T-helper 1 cell (primary cell): Measurements from ENCODE around the gene PROK1.
"Not testable (repeated sequence)": the region's sequence is repeated elsewhere in the genome, so short reads cannot be mapped to it uniquely, and the experiment has no call there.

Experiments used
- DNase-seq, 5 donors: peaks; one replicate each; pipeline ENCODE4 v3.0.0-alpha.2; 2012 to 2020
- total RNA-seq, 4 donors: gene quantifications; one replicate each; lab custom pipeline; 2026; lab: John Stamatoyannopoulos, UW

The PROK1 gene
- total RNA-seq = 0 reads per million in 4 donors

GRCh38 chr1:110450929-110451328 lies at the start of gene PROK1:
PROK1 (plus strand) TSS chr1:110451149; CDS start chr1:110451217, 68 bp downstream.
- no peak for DNase-seq

DNA sequence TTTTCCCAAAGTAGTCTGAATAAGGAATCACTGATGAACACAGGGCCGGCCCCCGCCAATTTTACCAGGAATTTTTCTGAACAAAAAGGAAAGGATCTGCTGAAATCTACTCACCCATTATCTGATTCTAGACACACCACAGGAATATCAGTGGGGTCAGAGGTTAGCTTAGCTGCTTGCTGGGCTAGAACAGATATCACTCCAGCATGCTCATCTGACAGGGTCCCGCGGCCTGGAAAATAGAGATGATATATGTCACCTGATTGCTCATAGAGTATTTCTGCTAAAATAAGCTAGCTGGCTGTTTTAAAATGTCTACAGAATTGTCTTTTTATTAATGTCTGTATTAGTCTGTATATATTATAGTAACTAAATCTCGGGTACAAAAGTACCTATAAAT lies 47.1 kb upstream of the PROK1 start:
- DNase-seq = no peak

DNA sequence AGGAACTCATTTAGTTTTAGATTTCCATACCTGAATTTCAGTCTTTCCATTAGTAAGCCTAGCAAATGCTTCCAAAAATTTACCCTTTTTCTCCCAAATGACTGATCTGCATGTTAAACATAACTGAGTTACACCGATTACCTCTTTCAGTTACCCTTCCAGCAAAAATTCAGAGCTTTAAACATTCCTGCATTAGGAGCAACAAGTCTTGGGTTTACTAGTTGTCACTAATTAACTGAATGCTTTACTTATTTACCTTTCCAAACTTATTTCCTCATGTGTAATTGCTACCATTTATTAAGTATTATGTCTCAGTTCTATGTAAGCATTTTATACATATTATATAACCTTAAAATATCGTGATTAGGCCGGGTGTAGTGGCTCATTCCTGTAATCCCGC lies 46.5 kb upstream of the PROK1 start:
- DNase-seq = no peak

GRCh38 chr1:110406407-110406806 lies 44.5 kb upstream of the PROK1 start:
- DNase-seq = not testable (repeated sequence)

DNA sequence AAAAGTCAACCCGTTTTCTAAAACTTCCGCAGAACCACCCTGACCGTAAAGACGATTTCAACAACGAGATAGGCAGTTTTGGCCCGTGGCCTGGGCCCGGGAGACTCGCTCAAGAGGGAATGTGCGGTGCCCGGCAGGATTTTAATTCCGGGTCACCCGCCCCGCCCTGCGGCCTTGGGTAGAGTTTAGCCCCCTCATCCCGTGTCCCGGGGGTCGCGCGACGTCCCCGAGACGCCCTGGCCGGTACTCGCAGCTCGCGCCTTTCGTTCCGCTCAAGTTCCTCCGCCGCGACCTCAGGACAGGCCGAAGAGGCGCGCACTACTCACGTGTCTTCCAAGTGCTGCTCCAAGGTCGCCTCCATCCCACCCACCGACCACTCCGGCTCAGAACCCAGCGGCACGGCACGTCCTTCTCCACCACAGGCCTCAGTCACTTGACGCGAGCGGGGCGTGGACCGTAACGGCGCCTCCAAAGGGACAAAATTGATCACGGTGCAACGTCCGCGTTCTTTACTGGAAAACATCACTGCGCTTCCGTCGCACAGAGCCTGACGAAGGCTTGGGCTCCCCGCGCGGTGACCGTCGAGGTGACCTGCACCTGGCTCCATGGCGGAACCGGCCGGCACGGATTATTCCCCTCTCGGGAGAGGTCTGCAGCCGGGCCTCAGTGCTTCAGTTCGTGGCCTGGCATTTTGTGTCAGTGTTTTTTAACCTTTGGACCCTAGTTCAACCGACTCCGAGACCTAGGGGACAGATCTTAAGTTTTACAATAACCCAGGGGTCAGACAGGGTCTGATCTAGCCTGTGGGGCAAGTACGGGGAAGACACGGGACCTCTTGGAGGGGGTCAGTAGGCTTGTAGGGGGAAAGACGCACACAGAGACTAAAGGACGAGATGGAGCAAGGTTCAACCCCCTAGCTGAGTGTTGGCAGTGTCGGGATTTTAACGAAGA lies 43.4 kb upstream of the PROK1 start, which contains the start of gene LAMTOR5:
TSS of gene LAMTOR5 (minus strand) at position 435 of the 951 bp plus-strand sequence. CDS start at position 361, 74 bp downstream.
- peak; percentile 75 to 93 (median 83) for DNase-seq

DNA sequence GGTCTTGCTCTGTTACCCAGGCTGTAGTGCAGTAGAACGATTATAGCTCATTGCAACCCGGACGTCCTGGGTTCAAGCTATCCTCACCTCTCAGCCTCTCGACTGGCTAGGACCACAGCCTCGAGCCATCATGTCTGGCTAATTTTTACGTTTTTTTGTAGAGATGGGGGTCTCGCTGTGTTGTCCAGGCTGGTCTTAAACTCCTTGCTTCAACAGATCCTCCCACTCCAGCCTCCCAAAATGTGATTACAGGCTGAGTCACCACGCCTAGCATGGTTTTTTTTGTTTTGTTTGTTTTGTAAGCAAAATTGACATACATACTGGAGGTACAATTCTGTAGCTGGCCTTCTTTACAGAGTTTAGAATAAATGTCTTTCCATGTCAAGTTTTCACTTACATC lies 42.5 kb upstream of the PROK1 start:
- no peak for DNase-seq

GRCh38 chr1:110409316-110409715 lies 41.6 kb upstream of the PROK1 start:
- DNase-seq = no peak

DNA sequence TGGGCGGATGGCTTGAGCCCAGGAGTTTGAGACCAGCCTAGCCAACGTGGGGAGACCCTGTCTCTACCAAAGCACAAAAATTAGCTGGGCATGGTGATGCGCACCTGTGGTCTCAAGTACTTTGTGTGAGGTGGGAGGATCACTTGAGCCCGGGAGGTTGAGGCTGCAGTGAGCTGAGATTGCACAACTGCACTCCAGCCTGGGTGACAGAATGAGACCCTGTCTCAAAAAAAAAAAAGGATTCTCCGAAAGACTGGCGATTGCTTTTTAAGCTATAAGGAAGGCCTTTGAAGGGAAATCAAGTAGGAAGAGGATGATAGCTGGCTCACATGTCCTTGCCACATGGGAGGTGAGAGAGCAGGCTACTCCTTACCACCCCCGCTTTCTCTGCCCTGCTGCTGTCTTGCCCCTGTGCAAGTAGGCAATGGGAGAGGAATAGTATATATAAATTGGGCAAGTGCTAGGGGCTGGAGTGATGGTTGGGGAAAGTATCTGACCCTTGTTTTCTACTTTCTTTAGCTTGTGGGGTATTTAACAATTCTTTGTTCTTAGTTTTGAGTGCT lies 39.7 kb upstream of the PROK1 start:
- DNase-seq = no peak

DNA sequence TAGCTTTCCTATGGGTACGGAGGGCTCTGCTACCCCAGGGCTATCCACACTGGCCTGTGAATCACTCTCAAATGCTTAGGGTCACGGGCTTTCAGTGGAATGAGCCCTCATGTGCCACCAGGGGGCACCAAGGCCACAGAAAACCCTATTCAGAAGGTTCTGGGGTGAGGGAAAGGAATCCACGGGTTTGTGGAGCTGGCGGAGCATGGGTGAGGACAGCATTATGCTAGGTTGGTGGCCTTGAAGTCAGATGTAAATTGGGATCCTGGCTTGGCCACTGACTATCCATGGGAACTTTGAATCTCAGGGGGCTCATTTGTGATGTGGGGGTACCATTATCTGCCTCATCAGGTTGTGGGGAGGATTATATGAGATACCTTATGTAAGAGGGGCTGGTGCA lies 38.4 kb upstream of the PROK1 start:
- DNase-seq = peak; percentile 18 to 59 (median 31)

DNA sequence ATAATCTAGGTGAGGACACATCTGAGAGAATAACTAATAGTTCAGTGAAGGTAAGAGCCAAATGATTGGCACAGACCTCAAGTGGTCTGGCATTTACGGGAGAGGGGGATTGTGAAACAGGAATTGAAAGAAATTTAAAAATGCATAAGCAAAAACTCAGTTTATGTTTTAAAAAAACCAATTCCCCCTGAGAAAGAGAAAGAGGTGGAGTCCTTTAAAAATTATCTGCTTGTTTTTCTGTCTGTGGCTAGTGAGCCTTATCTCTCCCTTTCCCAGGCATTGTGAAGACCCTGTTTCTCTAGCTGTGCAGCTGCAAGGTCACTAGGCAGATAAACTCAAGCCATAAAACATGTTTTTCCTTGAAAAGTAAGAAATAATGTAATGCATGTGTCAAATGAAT lies 37.9 kb upstream of the PROK1 start:
- DNase-seq = not testable (repeated sequence)

DNA sequence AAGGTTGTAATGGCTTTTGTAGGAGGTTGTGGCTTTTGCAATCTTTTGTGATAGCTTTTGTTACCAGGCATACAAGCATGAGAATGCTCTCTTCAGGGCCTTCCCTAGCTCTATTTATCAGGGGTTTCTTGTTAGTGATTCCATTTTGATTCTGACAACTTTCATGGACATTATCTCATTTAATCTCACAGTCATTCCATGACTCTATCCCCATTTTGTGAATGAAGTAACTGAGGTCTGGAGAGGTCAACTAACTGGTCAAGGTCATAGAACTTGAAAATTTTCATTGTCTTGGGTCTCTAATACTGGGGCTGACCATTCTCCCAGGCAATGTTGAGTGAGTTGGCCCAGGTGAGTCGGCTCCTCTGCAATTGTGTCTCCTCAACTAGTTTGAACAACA lies 32.2 kb upstream of the PROK1 start:
- no peak for DNase-seq

- DNase-seq = no peak
These were observed 30.8 kb upstream of the PROK1 start for GRCh38 chr1:110420023-110420662.

DNA sequence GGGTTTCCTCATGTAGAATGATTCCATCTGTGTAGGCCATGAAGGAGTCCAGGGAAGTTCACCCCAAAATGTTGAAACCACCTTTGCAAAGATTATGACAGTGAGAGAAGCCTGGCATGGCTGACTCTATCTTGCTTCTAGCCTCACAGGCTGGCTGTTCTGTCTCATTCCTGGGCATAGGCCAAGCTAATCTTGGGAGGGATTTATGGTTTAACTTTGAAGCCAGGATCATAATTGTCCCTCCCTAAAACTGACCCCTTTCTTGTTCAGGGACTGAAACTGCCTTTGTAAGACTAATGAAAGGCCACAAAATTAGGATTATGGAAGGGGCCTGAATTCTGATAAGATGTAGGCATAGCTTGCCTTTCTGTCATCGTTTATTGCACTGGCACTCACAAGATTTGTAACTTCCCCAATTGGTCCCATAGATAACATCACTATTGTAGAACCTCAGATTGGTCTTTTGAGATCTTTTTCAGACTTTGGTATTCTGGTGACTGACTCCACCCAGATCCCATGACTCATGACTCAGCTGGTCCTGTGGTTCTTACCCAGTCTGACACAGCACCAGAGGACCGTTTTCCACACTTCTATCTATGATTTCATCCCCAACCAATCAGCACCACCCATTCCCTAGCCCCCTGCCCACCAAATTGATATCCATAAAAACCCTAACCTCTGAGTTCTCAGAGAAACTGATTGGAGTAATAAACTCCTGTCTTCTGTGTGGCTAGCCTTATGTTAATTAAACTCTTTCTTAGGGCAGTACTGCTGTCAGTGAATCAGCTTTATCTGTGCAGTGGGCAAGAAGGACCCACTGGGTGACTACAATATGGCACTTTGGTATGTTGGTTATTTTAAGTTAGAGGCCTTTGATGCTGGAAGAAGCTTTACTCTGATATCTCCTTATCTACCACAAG lies 29.8 kb upstream of the PROK1 start:
- peak in 1 of 5 donors; percentile 13 for DNase-seq

- DNase-seq = no peak
These were observed 26.0 kb upstream of the PROK1 start for GRCh38 chr1:110424699-110425611.

GRCh38 chr1:110425612-110426152 lies 25.3 kb upstream of the PROK1 start:
- DNase-seq = no peak

GRCh38 chr1:110426854-110427253 lies 24.1 kb upstream of the PROK1 start:
- DNase-seq = no peak

GRCh38 chr1:110428946-110429345 lies 22.0 kb upstream of the PROK1 start:
- no peak for DNase-seq

DNA sequence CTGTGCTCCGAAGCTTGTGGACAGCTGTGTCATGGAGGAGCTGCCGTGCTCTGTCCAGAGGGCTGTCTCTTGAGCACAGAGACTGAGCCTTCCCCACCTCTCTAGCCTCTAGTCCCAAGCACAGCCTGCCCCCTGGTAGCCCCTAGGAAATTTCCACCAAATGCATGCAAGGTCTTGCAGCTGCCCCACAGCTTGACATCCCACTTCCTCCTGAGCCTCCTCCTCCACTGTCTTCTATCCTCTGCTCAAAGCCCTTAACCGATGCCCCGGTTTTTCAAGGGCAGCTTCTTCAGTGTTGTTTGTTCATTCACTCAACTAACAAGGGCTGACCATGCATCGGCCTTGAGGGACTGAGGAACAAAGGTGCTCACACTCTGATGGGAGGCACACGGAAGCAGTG lies 20.6 kb upstream of the PROK1 start:
- no peak for DNase-seq

DNA sequence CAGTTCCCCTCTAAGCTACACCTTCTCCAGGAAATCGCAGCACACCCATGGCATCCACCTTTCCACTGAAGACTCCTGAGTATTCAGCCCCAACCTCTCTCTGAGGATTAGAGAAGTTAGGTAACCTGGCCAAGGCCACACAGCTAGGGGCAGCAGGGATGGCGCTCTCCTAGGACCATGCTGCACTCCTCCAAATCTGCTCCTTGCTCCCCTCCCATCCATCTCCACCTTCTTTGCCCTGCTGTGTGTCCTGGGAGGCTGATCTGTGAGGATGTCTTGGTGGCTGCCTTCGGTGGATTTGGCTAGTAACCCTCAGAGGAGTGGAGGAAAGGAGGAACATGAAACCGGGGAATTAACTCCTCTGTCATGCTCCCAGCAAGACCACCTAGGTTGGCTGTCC lies 20.0 kb upstream of the PROK1 start:
- no peak for DNase-seq

- no peak for DNase-seq
These were observed 17.7 kb upstream of the PROK1 start for GRCh38 chr1:110433213-110433612.

DNA sequence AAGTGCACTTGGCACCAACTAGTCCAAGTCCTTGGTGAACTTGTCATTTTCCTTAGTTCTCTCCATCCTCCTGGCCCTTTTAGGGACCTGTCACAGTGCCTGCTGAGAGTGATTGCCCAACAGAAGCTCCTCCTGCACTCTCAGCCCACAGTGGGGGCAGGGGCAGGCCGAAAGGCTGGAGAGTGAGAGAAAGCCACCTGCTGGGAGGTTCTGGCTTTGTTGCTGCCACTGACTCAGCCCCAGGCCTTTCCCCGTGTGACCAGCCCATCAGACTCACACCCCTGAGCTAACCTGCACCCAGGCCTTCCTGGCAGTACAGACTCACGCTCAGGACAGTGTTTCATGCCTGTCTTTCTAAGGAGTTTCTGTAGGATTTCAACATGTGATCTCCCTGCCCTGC lies 17.1 kb upstream of the PROK1 start:
- no peak for DNase-seq
